EH (cell line): ENCODE measurements around the gene CACNA2D1.
"Not testable (repeated sequence)": the region's sequence is repeated elsewhere in the genome, so short reads cannot be mapped to it uniquely, and the experiment has no call there.

ENCODE experiments used
- DNase-seq: peaks from one replicate; pipeline ENCODE4 v3.0.0-alpha.2; 2015; ENCODE audit warnings: low read depth

CACNA2D1 gene

DNA sequence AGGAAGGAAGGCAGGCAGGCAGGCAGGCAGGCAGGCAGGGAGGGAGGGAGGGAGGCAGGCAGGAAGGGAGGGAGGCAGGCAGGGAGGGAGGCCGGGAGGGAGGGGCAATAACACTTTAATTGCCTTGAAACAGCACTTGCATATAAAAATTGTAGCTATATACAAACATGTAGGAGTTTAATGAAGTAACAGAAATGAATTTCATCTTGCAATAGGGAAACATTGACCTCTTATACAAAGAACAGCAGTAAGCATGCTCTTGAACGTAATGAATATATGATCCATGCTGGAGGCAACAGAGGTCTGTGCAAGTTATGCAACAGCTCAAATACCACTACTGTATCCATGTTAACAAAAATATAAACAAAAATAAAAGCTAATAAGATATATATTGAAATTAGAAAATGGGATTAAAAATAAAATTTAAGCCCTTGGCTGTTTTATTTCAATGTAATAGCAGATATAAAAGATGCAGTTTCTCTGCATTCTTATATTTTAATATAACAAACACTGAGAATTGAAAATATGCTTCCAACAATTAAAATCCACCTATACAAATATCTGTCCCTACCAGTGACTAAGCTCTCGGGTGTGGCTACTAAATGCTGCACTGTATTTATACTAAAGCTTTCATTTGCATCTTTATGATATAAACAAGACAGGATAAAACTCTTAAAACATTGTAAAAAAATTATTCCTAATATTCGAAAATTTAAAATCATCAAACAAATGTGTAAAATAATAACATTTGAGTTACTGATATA is 50.3 kb downstream of the CACNA2D1 start:
- DNase-seq: no peak

DNA sequence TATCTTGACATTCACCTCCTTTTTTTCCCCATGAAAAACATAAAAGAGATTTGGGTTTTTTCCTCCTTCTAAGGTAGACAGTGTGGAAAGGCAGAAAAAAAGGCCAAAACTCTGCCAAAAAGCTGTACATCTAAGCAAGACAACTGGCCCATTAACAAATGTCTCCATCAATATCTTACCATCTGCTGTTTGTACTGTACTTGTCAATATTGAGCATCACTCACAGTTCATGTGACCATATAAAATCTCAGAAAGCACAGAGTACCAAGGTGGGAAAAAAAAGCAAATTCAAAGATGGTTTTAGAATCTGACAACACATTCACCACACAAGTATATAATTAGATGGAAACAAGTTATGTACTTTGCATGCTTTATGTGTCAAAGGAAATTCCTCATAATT is 52.6 kb downstream of the CACNA2D1 start:
- no peak for DNase-seq

DNA sequence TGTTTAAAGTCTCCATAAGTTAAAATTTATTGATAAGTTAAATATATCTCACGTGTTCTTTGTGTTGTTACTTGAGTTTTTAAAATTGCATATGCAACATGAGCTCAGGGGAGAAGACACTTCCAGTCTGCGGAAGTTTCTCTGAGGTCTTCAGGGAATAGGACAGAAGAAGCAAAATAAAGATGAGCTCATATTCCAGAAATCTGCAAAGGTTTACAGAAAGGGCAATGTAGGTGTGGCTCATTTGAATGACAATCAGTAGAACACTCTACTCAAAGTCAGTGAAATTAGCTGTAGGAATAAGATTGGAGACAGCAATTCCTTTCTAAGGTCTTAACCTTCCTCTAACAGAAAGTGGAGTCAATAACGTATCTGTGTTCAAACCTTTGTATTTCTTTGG is 53.7 kb downstream of the CACNA2D1 start:
- no peak for DNase-seq

- DNase-seq: peak; percentile 5
Observed at GRCh38 chr7:82388138-82388537, 55.4 kb downstream of the CACNA2D1 start.

DNA sequence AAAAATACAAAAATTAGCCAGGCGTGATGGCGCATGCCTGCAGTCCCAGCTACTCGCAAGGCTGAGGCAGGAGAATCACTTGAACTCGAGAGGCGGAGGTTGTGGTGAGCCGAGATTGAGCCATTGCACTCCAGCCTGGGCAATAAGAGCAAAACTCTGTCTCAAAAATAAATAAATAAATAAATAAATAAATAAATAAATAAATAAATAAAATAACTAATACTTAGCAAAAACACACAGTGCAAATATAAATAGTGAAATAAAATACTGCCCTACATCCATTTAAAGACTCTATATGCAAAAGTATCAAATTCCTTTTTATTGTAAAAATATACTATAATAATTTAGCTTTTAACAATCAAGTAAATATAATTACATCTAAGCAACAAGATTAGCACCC is 57.0 kb downstream of the CACNA2D1 start:
- DNase-seq: not testable (repeated sequence)

DNA sequence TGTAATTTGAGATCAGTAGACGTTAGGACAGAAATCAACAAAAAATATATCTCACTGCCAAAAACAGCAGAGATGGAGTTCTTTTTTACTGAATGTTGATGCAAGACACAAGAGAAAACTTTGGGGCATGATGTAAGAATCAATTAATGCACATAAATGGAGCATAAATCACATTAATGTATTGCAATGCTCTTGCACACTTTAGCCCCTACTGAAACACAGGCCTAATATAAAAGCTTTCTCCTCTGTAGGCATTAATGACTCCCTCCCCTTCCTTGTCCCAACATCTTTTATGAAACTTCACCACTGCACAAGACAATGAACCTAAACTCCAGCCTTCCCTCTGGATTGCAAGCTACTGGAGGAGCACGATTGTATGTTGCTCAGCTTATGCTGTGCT is 58.8 kb downstream of the CACNA2D1 start:
- no peak for DNase-seq

DNA sequence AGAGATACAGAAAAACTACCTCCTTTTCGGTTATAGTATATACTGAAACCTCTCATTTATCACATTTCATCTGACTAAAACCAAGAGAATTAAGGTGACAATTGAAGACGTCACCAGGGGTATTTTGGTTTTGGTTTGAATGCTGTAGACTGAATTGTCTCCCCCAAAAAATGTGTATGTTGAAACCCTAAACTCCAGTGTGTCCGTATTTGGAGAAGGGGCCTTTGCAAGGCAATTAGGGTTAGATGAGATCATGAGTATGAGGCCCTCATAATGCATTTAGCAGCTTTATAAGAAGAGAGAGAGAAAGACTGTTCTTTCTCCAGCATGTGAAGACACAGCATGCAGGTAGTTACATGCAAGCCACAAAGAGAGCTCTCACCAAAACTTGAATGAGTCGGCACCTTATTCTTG is 59.5 kb downstream of the CACNA2D1 start:
- DNase-seq: no peak

GRCh38 chr7:82382276-82382675 is 61.3 kb downstream of the CACNA2D1 start:
- no peak for DNase-seq

DNA sequence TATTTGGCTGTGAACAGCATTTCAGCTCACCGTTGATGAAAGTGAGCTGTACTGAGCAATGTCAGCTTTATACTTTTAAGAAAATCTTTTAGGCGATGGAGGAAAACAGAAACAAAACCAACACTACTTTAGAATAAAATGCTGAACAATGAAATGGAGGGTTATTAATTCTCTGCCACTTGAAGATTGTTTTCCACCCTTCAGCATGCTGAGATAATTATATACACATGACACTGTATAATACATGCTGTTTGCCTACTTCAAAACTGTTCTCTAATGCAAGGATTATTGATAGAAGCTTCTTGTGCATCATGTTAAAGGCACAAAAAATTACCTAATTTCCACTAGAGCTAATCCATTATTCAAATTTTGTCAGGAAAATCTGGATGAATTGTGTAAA is 66.8 kb downstream of the CACNA2D1 start:
- no peak for DNase-seq

DNA sequence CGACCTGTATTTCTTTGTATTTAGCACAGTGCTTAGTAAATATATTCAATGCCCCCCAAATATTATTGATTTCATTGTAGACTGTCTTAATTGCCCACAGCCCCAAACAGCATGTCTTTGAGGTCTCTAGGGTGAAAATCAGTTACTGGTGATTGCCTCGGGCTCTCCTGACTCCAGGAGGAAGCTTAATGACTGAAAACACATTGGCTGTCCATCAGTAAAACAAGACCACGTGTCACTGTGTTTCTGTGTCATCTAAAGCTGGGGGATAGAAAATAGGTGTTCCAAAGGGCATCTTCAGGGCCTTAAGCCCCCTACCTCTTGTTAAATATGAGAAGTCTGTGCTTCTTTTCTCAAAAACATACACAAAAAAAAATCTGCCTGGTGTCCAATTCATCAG is 67.9 kb downstream of the CACNA2D1 start:
- DNase-seq: no peak

DNA sequence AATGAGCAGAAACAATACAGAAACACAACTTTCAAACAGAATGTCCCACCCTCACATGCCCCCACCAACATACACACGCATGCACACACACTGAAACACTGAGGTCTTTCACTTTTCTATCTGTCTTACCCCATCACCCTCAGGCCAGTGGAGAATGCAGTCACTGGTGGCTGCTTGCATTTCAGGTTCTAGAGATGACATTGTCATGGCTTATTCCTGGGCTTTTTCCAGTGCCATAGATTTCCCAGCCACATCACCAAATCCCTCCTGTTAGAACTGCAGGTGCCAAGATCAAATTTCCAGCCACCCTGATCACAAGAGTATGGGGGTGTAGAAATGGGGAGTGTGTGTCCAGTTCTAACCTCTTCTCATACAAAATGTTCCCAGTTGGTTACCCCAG is 68.4 kb downstream of the CACNA2D1 start:
- DNase-seq: no peak

DNA sequence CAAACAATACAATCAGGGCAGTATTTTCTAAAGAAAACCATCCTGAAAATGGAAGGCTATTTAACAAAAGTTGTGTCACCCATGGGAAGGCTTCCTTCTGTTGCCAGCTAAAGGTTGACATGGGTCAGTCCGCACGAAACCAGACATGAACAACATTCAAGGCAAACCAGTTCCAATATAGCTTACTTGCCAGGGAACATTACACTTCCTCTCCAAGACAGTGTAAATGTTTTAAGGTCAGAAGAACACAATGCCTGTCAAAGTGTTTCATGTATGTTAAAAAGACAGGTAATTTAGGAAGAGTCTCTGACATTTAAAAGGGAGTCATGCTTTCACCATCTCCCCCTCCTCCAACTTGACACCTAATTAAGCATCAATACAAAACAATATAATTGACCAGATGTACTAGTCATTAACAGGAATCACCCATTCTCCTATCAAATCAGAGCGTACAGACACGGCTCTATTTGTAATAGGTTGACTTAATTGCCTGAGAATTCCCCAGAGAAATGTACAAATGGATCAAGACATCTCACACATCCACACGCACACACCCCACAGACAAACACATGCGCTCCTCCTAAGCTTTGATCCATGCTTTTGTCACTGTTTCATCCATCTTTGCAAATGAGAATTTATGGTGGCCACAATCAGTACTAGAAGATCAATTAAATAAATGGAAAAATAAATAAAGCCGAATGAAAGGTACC is 69.5 kb downstream of the CACNA2D1 start:
- no peak for DNase-seq

GRCh38 chr7:82364671-82365070 is 78.9 kb downstream of the CACNA2D1 start:
- no peak for DNase-seq

DNA sequence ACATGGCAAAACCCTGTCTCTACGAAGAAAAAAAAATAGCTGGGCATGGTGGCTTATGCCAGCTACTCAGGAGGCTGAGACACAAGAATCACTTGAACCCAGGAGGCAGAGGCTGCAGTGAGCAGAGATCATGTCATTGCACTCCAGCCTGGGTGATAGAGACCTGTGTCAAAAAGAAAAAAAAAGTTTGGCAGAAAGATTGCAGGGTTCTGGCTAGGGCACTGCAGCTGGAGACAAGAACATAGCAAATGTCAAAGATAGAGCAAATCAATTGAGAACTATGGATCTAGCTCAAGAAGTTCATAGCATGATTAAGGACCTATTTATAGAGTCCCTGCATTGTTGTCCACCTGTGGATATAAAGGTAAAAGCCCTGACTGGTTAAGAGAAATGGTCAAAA is 79.5 kb downstream of the CACNA2D1 start:
- no peak for DNase-seq

- DNase-seq: peak; percentile 59
Observed at GRCh38 chr7:82362129-82362706, 81.4 kb downstream of the CACNA2D1 start.

DNA sequence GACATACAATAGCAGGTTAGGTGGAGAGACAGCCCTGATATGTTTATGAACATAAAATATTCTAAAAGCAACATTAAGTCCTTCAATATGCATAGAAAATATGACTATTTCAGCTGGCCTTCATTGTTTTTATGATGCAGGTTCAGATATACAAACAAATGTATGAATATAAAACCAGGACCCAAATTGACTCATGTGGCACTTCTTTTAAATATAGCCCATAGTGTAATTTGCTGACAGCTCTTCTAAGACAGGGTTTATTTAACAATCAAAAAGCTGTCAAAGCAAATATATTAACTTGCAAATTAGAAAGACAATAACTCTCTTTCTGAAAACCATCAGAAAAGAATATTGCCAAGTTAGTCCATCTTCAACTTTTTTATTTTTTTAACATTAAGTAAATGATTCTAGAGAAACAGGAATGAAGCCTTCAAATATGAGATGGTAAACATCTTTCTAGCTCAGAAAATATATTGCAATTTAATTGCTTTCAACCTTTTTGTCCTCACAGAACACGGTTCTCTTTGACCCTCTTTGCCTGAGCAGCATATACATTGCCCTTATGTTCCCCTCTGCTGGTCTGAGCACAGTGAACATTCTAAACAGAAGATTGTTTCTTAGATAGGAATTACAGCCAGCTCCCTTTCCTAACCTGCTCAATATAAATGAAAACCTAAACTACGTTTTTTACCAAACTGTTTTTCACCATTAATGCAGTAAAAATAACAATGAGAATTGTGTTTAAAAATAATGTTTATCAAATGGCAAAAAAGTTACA is 82.8 kb downstream of the CACNA2D1 start:
- DNase-seq: no peak

- no peak for DNase-seq
Observed at GRCh38 chr7:82359426-82359825, 84.2 kb downstream of the CACNA2D1 start.

GRCh38 chr7:82358923-82359322 is 84.7 kb downstream of the CACNA2D1 start:
- DNase-seq: no peak

DNA sequence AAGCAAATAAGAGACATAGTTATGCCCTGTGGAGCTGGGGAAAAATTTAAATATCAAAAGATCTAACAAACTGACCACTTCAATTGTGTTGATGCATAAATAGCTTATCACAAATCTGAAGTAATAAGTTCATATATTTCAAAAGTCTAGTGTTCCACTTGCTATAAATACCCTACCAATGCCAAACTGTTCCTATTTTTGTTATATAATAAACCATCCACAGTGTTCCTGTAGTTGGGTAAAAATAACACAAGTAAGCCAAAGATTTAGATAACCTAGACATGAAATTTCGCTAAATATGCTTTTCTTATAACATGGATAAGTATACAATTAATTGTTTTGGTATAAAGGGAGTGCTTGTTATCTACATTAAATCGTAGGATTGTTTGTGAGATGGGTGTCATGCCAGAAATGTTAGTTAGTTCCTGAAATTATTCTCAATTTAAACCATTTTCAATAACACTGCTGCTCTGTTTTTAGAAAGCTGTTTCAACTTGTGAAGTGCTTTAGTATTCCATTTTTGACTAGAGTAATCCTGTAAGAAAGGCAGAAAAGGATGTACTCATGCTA is 85.5 kb downstream of the CACNA2D1 start:
- no peak for DNase-seq

GRCh38 chr7:82348251-82348650 is 95.3 kb downstream of the CACNA2D1 start:
- no peak for DNase-seq

- no peak for DNase-seq
Observed at GRCh38 chr7:82347808-82348207, 95.8 kb downstream of the CACNA2D1 start.

DNA sequence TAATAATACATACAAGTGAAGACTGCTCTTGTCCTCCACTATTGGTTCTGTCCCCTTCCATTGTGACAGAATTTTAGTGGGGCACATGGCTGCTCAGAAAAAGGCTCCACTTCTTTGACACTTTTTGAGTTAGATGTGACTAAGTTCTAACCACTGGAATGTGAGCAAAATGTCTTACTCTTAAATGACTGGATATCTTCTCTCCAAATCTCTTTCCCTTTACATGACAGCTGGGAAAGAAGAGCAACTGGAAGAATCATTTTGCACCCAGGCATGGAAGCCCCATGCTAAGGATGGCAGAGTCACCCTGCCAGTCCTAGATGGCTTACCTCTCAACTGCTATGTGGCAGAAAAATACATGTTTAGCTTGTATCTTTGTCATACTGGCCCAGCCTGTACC is 97.7 kb downstream of the CACNA2D1 start:
- peak; percentile 34 for DNase-seq
